ENCODE data around the gene NFE2L2.

GRCh38 chr2:177239932-177240630 lies 24.4 kb downstream of the NFE2L2 start:
- TF ChIP-seq CTCF (IDR thresholded peaks at IDR 0.05; ENCODE audit: low read length) (no peak), EZH2 (IDR thresholded peaks at IDR 0.05; ENCODE audit: borderline replicate concordance, low read length) (no peak)

All from OCI-LY1 (cell line).